Suppressor macrophage treated with lipopolysaccharide for 4 hours (primary cell): ENCODE results near the gene RIOK2.
"Not testable (repeated sequence)": the region's sequence is repeated elsewhere in the genome, so short reads cannot be mapped to it uniquely, and the experiment has no call there.

Source experiments
- DNase-seq: peaks from one replicate; pipeline ENCODE4 v3.0.0-alpha.2; 2020

Gene RIOK2

DNA sequence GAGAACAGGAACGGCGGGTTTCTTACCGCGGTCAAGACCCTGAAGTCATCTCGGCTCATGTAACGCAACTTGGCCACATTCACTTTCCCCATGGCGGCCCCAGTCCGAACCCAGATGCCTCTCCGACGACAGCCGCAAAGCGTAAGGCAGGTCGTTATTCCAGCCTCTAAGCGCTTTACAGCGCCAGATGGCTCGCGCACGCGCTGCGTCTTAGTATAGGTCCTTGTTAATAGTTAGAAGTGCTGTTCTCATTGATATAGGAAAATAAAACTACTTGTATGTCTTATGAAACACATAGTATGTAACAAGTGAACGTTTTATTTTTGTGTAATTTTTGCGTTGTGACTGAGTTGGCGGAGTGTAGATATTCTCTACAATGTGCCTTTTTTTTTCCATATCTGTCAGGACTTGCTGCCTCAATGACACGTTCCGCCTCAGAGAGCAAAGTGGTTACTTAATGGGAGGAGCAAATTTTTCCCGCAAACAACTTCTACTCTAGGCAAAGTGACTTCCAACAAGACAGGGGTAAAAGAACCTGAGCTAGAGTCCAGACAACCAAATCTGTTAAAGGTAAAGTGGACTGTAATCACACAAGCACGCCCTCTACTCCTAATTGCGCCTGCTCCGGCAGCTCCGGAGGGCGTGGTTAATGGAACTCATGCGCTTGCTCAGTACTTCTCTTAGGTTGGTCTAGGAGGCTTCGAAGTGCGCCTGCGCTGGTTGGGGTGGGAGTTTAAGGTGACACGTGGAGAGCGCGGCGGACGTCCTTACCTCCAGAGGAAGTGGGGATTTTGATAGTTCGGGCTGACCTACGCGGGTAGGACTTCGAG is at the start of gene RIOK2:
RIOK2 (minus strand) TSS at position 148 of the 830 bp plus-strand sequence; CDS start at position 92, 56 bp downstream.
- peak; percentile 96 for DNase-seq

DNA sequence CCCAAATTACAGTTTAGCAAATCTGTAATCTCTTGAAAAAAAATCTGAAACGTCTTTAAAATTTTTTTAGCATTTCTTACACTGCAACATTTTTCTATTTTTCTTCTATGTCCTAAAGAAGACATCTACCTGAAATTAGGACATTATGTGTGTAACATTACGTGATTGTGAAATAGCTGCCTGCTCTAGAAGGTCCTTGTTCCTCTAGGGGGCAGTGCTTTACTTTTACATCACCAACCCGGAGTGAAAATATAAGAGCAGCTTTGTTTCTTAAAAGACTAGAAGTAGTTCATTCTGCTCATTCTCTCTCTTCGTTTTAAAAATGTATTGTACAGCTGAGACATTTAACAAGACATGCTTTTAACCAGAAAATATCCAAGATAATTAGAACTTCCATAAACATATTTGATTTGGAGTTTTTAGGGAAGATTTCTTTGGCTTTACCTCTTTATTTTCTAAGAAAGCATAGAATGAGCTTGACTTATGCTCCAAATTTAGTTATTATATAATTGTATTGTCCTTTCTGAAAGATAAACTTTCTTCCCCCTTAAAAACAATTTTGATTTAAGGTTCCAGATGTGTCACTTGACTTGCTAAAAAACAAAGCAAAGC is 48.1 kb upstream of the RIOK2 start:
- peak; percentile 75 for DNase-seq

DNA sequence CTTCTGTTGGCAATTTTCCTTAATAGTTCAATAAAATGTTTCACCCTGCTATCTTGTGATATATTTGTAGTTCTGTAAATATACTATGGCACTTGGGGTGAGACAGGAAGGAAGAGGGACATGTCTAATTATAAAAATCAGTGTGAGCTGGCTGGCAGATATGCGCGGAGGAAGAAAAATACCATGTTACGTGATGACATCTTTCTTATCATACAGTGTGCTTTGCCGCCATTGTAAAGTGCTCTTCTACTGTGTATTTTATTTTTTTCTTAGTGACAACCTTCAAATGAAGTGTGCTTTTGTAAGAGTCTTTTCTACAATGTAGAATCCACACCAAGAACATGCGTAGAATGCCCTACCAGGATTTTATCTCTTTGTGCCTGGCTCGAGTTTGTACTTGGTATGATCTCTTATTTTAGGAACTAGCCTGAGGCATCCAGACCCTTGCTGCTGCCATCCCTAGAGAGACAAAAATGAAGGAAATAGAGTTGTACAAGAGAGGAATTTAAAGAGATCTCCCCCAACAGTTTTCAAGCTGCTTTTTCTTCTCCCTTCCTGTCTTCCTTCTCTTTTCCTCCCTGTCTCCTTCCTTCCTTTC is 46.7 kb upstream of the RIOK2 start:
- DNase-seq, result no peak

DNA sequence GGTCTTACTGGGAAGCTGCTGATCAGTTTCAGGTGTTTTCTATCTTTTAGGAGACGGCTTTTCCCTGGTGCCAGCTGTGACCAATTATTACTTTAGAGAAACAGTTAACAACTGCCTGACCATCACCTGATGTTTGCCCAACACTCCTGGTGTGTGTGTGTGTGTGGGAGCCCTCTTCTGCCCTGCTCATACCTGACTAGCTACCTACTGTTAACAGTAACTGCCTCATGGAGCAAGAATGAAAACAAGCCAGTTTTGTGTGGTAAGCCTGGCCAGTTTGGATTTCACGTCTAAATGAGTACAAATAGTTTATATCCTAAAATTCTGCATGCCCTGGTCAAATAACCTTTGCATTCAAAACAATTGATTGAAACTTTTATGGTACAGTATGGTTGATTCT is 46.1 kb upstream of the RIOK2 start:
- no peak for DNase-seq

DNA sequence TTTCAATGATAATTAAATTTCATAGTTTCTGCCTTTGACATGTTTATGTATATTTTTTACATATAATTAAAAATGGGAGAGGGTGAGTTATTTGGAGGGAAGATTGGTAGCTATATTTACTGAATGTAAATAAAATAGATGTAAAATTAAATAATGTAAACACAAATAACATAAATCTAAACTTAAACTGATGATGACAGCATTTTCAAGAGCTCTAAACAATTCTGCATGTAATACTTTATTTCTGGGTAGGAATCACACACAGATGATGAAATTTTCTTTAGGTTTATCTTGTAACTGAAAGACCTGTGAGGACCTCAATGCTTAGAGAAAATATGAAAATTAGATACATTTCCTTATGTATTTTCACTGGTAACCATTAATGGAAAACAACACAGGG is 42.2 kb upstream of the RIOK2 start:
- no peak for DNase-seq

DNA sequence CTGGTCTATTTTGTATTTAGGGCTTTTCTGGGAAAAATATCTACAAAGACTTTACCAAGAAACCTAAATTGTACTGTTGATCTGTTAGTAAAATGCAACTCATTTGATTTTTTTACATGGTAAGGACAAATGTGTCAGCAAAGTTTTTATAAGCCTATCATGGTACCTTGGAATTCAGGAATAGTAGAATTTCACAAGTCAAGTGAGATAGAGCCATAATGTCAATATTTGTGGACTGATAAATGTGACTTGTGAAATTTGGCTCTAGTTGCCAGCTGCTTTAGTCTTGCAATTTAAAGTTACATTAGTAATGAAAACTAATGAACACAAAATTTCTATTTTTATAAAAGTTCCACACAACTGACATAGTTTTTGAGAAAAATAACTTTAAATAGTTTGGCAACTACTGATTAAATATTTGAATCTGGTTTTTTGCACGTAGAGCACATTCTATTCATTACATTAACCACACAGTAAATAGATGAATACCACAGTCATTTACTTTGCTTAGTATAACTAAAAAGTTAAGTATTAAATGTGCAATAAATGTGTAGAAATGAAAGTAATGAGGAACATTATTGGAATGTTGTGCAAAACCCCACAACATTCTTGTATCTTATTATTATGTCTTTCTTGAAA is 41.2 kb upstream of the RIOK2 start:
- no peak for DNase-seq

DNA sequence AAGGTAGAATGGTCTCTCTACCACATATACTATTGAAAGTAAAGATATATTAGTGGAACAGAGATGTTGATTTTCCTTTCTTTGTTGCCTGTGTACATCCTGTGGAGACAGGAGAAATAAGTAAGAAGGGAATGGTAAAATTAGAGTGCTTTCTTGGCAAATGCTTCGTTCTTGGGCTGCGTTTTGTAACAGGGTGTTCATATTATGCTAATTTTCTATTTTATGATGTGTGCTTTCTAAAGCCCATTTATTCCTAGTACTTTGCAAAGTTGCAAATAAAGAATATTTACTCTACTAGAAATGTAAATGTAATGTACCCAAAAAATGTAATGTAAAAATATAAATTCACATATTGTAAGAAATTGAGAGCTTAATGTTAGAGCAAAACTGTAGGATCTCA is 40.5 kb upstream of the RIOK2 start:
- no peak for DNase-seq

DNA sequence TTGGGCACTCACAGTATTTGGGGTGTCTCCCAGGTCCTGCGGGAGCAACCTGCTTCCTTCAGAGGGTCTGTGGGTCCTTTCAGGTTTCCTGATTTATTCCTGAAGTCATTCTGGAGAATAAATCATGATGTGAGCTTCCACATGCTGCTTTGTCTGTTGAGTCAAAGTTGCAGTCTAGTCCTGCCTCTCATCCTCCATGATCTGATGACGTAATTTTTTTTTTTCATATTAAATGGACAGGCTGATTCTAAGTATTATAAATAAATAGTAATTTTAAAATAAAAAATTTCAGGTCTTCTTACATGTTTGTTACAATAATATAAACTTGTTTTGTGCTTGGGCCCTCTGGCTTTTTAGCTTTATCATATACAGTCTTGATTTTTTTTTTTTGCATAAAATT is 26.3 kb upstream of the RIOK2 start:
- no peak for DNase-seq

DNA sequence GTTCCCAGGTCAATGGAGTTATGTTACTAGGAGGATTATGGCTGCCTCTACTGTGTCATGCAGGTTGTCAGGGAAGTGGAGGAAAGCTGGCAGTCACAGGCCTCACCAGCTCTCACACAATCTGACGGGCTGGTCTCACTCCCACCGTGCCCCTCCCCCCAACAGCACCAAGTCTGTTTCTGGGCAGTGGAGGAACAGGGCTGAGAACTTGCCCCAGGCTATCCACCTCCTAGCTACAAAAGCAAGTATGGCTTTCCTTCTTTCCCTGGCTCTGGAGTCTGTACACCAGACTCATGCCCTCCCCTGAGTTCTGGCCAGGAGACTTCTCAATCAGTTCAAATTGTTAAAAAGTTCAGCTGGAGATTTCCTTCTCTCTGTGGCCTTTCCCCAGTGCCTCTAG is 25.7 kb upstream of the RIOK2 start:
- no peak for DNase-seq

DNA sequence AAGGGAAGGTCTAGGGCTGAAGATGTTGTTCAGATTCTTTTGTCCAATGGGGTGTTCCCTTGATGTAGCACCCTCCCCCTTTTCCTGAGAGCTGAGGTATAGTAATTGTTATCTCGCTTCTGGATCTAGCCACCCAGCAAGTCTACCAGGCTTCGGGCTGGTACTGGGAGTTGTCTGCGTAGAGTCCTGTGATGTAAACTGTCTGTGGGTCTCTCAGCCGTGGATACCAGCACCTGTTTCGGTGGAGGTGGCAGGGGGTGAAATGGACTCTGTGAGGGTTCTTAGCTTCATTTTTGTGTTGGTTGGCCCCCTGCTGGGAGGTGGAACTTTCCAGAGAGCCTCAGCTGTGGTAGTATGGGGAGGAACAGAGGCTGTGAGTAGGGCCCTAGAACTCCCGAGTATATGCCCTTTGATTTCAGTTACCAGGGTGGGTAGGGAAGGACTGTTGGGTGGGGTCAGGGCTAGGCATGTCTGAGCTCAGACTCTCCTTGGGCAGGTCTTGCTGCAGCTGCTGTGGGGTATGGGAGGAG is 25.2 kb upstream of the RIOK2 start:
- no peak for DNase-seq

DNA sequence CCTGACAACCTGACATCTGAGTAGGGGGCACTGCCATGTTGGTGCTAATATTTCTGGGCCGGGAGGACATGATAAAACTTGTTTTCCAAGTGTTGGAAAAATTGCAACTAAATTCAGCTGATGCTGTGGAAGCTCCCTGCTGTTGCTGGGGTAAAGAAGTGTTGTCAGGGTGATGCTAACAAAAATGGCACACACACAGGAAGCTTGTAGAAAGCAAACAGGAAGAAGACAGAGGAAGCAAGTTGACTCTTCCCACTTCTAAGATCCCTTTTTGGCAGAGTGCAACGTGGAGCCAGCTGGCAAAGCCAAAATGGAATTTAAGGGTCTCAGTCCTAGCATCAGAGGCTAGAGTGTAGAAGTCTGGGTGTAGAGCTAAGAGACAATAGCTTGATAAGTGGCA is 11.3 kb upstream of the RIOK2 start:
- no peak for DNase-seq

DNA sequence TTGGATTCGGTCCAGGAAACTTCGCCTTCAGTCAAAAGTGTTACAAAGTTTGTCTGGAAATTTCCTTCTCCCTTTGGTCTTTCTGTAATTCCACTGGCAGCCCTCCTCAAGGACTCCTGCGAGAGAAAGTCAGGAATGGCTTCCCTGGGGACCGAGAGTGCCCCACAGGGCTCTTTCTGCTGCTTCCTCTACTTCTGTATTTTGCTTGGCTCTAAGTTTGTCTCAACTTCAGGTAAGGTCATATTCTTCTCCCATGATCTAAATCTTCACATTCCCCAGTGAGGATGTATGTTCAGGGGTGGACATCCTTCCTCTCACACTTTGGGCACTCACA is 10.3 kb upstream of the RIOK2 start:
- DNase-seq, result no peak

DNA sequence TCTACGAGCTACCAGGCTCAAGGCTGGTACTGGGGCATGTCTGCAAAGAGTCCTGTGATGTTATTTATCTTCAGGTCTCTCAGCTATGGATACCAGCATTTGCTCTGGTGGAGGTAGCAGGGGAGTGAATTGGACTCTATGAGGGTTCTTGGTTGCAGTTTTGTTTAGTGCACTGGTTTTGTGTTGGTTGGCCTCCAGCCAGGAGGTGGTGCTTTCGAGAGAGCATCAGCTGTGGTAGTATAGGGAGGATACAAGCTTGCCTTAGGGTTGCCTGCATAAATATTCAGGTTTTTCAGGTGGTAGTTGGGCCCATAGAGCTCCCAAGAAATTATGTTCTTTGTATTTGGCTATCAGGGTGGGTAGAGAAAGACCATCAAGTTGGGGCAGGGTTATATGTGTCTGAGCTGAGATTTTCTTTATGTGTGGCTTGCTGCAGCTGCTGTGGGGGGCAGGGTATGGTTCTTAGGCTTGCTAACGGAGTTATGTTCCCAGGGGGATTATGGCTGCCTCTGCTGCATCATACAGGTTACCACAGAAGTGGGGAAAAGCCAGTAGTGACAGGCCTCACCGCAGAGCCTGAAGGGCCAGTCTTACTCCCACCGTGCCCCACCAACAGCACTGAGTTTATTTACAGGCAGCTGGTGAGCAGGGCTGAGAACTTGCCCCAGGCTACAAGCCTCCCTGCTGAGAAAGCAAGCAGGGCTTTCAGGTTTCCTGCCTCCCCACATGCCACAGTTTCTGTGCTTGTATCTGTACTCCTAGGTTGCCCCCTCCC is 9.7 kb upstream of the RIOK2 start:
- no peak for DNase-seq

DNA sequence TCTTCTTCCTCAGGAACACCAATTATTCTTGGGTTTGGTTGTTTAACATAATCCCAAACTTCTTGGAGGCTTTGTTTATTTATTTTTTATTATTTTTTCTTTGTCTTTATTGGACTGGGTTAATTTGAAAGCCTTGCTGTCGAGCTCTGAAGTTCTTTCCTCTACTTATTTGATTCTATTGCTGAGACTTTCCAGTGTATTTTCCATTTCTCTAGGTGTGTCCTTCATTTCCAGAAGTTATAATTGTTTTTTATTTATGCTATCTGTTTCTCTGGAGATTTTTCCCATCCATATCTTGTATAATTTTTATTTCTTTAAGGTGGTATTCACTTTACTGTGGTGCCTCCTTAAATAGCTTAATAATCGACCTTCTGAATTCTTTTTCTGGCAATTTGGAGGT is 8.8 kb upstream of the RIOK2 start:
- DNase-seq, result no peak

DNA sequence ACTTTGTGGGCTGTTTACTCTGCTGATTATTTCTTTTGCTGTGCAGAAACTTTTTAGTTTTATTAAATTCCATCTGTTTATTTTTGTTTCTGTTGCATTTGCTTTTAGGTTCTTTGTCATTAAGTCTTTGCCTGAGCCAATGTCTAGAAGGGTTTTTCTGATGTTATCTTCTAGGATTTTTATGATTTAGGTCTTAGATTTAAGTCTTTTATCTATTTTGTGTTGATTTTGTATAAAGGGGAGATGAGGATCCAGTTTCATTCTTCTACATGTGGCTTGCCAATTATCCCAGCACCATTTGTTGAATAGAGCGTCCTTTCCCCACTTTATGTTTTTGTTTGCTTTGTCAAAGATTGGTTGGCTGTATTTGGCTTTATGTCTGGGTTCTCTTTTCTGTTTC is 6.5 kb upstream of the RIOK2 start:
- DNase-seq, result not testable (repeated sequence)

DNA sequence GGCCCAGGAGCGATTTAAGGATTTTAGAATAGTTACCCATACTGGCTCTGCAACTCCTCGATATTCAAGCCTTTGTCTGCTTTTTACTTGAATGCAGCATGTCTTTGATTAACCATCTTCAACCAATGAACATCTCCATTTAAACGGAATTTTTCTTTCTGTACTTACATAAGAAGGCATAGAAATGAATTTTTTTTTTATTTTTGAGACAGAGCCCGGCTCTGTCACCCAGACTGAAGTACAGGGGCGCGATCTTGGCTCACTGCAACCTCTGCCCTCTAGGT is 825 bp upstream of the RIOK2 start:
- no peak for DNase-seq

DNA sequence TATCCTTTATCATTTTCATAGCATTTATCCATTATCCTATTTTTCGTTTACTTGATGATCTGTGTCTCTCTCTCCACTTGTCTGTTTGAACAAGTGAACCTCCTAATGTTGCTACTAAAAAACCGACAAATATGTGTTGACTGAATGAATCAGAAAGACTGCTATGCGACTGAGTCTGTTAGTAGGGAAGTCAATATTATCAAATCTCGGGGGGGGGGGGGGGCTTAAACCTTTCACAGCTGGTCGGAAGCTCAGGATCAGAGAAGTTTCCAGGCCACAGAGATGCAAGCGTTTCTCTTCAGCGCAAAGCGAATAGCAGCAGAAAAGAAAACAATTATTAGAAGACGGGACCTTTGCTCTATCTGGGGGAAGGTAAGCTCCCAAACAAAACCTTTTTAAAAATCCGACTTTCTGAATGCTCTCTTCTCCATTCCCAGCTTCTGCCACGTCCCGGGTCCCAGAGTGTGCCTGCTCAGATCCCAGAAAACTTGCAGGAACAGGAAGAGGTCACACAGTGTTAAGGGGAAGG is 412 bp downstream of the RIOK2 start:
- DNase-seq, result peak; percentile 22

DNA sequence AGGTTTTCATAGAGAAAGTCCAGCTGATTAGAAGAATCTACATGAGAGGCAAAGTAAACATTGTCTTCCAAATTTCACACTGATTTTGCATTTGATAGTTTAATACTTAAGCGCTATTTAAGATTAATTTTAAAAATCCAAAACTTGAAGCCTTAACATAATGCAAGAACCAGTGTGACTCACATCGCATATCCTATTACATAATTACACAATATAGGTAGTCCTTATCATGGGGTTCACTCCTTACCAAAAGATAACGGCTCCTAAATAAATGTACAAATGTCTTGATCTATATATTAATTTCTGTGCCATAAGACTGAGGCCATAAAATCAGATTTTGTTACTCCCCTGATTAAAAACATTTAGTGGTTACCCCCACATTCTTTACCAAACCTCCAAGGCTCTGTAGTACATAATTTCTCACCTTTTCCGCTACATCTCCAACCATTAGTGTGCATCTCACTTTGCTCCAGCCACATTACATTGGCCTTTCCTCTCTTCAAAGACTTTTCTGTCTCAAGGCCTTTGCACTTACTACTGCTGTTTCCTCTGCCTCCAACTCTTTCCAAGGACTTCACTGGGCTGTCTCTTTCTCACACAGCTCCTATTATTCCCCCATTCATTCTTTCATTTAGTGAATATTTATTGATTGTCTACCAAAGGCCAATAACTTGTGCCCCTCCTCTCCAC is 1.0 kb downstream of the RIOK2 start:
- DNase-seq, result no peak

DNA sequence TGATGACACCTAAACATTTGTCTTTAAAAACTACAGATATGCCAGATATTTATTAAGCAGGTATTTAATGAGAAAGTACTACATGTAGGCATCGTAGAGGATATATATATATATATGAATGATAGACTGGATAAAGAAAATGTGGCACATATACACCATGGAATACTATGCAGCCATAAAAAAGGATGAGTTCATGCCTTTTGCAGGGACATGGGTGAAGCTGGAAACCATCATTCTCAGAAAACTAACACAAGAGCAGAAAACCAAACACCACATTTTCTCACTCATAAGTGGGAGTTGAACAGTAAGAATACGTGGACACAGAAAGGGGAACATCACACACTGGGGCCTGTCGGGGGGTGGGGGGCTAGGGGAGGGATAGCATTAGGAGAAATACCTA is 3.6 kb downstream of the RIOK2 start:
- DNase-seq, result not testable (repeated sequence)

DNA sequence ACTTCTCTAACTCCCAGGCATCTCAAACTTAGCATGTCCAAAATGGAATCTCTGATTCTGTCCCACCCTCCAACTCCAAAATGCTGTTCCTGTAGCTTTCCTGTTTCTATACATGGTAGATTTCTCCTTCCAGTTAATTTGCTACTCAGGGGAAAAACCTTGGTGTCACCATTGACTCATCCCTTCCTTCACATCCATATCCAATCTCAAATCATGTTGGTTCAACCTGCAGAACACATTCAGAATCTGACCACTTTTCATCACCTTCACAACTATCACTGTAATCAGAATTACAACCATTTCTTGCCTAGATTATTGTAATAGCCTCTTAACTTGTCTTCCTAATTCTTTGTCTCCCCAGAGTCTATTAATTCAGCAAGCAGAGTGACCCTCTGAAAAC is 10.8 kb downstream of the RIOK2 start:
- DNase-seq, result no peak

DNA sequence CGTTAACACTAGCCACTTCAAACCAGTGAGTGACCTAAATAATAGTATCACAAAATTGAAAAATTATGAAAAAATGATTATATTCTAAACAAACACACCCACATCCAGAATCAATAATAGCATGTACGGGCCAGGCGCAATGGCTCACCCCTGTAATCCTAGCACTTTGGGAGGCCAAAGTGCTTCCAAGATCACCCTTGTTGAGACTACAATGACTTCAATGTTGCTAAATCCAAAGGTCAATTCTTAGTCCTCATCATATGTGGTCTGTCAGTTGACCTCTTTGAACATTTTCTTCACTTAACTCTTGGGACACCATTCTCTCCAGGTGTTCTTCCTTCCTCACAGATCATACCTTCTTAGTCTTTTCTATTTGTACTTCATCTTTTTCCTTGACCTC is 11.3 kb downstream of the RIOK2 start:
- DNase-seq, result no peak

DNA sequence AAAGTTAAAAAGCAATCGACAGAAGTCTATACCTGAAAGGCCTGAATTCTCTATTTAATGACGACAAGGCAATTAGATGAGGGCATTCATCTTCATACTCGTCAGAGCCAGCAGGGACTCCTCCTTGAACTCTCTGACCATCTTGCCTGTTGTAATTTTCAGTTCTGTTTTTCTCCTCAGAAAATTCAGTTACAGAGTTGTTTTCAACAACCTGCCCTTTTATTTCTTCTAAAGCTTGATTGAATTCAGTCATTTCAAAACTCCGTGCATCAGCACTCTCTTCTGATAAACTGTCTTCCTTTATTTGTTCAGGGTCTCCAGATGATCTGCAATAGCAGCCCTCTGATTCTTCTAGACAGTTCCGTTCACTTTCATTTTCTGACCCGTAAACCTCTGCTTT is 15.6 kb downstream of the RIOK2 start:
- peak; percentile 25 for DNase-seq
